Muscle of leg (tissue), 11 donors: ENCODE measurements around the gene MED4. TPM values are rescaled to one million over a fixed set of nuclear protein-coding genes. Genes with fewer than 3 reads are reported as not detected.
A peak's percentile ranks its signal among the peaks of the same experiment; 100 is the strongest.

Source experiments
- DNase-seq: peaks from one replicate; pipeline ENCODE4 v3.0.0; 2013
- H3K27ac ChIP-seq: one replicate; pipeline ENCODE4 v1.5.1; 2013; ENCODE audit warnings: mild to moderate bottlenecking, low read length, control low read depth
- H3K27me3 ChIP-seq: one replicate; pipeline ENCODE4 v1.6.1; 2013; ENCODE audit warnings: low read length; ENCODE audit not compliant: control insufficient read depth, insufficient read depth
- H3K36me3 ChIP-seq: one replicate; pipeline ENCODE4 v1.6.1; 2013; ENCODE audit warnings: low read length; ENCODE audit not compliant: control insufficient read depth, insufficient read depth
- H3K4me1 ChIP-seq: one replicate; pipeline ENCODE4 v1.6.1; 2013; ENCODE audit warnings: low read length; ENCODE audit not compliant: control insufficient read depth, insufficient read depth
- H3K4me3 ChIP-seq: one replicate; pipeline ENCODE4 v1.5.1; 2013; ENCODE audit warnings: low read length, control low read depth
- H3K9me3 ChIP-seq: replicated peaks from 2 replicates; pipeline ENCODE4 v1.6.1; 2013; ENCODE audit warnings: low read depth, low read length; ENCODE audit not compliant: control insufficient read depth
- WGBS: methylation state at CpG from one replicate; pipeline ENCODE4 v1.1.5; 2013; ENCODE audit warnings: missing lambda C conversion rate; ENCODE audit not compliant: insufficient coverage; 5-methylcytosine and 5-hydroxymethylcytosine counted together
- polyA plus RNA-seq, 8 donors: library from polyadenylated mRNA; unstranded; fragments of 120-200 nt; gene quantifications; one replicate each; pipeline versions ENCODE4 v1.2.1 to v1.2.3, GENCODE V29; 2013; ENCODE audit warnings: inconsistent platforms in 1 of 8, low replicate concordance in 1 of 8; ENCODE audit not compliant: insufficient read length in 8 of 8, insufficient read depth in 1 of 8
- total RNA-seq: library from RNA; stranded (reverse); fragments of 120-200 nt; gene quantifications from one replicate; pipeline ENCODE4 v1.2.4, GENCODE V29; 2013

Gene MED4
- total and polyA plus RNA-seq, 9 donors = 38.1 to 66.6 (median 57.2) TPM

GRCh38 chr13:48125794-48126228 lies 30.9 kb upstream of the MED4 start:
- Histone ChIP-seq H3K9me3 (no peaks in the 10 kb centered on the region), H3K36me3 (no peaks in the 10 kb centered on the region), H3K27ac (peak overlapping the region; percentile 88), H3K4me1 (peaks cover 10% of the 10 kb centered on the region), H3K4me3 (no peak overlapping the region), H3K27me3 (no peaks in the 10 kb centered on the region)
- 32% methylated on average over 4 of the region's 7 CpGs for WGBS
- DNase-seq = peak; percentile 87

GRCh38 chr13:48123812-48124211 lies 28.9 kb upstream of the MED4 start:
- H3K4me1 ChIP-seq = peaks cover 10% of the 10 kb centered on the region

GRCh38 chr13:48121733-48122132 lies 26.8 kb upstream of the MED4 start:
- H3K27me3 ChIP-seq = no peaks in the 10 kb centered on the region
- H3K27ac ChIP-seq = no peak overlapping the region
- no peaks in the 10 kb centered on the region for H3K36me3 ChIP-seq
- peaks cover 6% of the 10 kb centered on the region for H3K4me1 ChIP-seq
- DNase-seq = no peak
- 73% methylated on average over 3 of the region's 4 CpGs for WGBS
- H3K9me3 ChIP-seq = no peaks in the 10 kb centered on the region
- no peak overlapping the region for H3K4me3 ChIP-seq

More at GRCh38 chr13:48123812-48124211, 28.9 kb upstream of the MED4 start:
- Histone ChIP-seq H3K4me3 (no peak overlapping the region), H3K27ac (no peak overlapping the region), H3K9me3 (no peaks in the 10 kb centered on the region), H3K27me3 (no peaks in the 10 kb centered on the region), H3K36me3 (no peaks in the 10 kb centered on the region)
- no peak for DNase-seq
- WGBS = 86% methylated on average over 4 of the region's 8 CpGs

- Histone ChIP-seq H3K4me3 (no peak overlapping the region), H3K36me3 (no peaks in the 10 kb centered on the region), H3K27me3 (no peaks in the 10 kb centered on the region), H3K9me3 (no peaks in the 10 kb centered on the region), H3K27ac (no peak overlapping the region), H3K4me1 (no peaks in the 10 kb centered on the region)
- no peak for DNase-seq
- WGBS = no CpG with 5 or more reads among the region's 3 CpGs
Measured at GRCh38 chr13:48120241-48120640, 25.3 kb upstream of the MED4 start.

- Histone ChIP-seq H3K27ac (no peak overlapping the region), H3K36me3 (no peaks in the 10 kb centered on the region), H3K4me3 (no peak overlapping the region), H3K27me3 (no peaks in the 10 kb centered on the region), H3K9me3 (no peaks in the 10 kb centered on the region), H3K4me1 (no peaks in the 10 kb centered on the region)
- WGBS = 80% methylated on average over 1 of the region's 5 CpGs
- DNase-seq = no peak
Measured at GRCh38 chr13:48118030-48118429, 23.1 kb upstream of the MED4 start.

GRCh38 chr13:48116808-48117207 lies 21.9 kb upstream of the MED4 start:
- Histone ChIP-seq H3K4me3 (no peak overlapping the region), H3K27ac (no peak overlapping the region), H3K36me3 (no peaks in the 10 kb centered on the region), H3K4me1 (no peaks in the 10 kb centered on the region), H3K27me3 (no peaks in the 10 kb centered on the region), H3K9me3 (no peaks in the 10 kb centered on the region)
- DNase-seq = no peak
- WGBS = no CpG with 5 or more reads among the region's 3 CpGs

- no peaks in the 10 kb centered on the region for H3K4me1 ChIP-seq
- no peak for DNase-seq
- no peak overlapping the region for H3K4me3 ChIP-seq
- 95% methylated on average over 1 of the region's 1 CpG for WGBS
- H3K27ac ChIP-seq = no peak overlapping the region
- no peaks in the 10 kb centered on the region for H3K27me3 ChIP-seq
- H3K9me3 ChIP-seq = no peaks in the 10 kb centered on the region
- H3K36me3 ChIP-seq = no peaks in the 10 kb centered on the region
Measured at GRCh38 chr13:48113756-48114130, 18.8 kb upstream of the MED4 start.

- no peaks in the 10 kb centered on the region for H3K9me3 ChIP-seq
- no peak for DNase-seq
- no CpG with 5 or more reads among the region's 5 CpGs for WGBS
- no peak overlapping the region for H3K4me3 ChIP-seq
- H3K36me3 ChIP-seq = no peaks in the 10 kb centered on the region
- H3K27me3 ChIP-seq = no peaks in the 10 kb centered on the region
- no peak overlapping the region for H3K27ac ChIP-seq
- H3K4me1 ChIP-seq = no peaks in the 10 kb centered on the region
Measured at GRCh38 chr13:48112896-48113755, 18.2 kb upstream of the MED4 start.

- peak overlapping the region; percentile 45 for H3K27ac ChIP-seq
- no peaks in the 10 kb centered on the region for H3K4me1 ChIP-seq
- H3K27me3 ChIP-seq = no peaks in the 10 kb centered on the region
- 49% methylated on average over 2 of the region's 3 CpGs for WGBS
- H3K4me3 ChIP-seq = no peak overlapping the region
- no peaks in the 10 kb centered on the region for H3K36me3 ChIP-seq
- no peaks in the 10 kb centered on the region for H3K9me3 ChIP-seq
- peak; percentile 15 for DNase-seq
Measured at GRCh38 chr13:48110931-48111721, 16.2 kb upstream of the MED4 start.

- no peaks in the 10 kb centered on the region for H3K36me3 ChIP-seq
- no peaks in the 10 kb centered on the region for H3K4me1 ChIP-seq
- H3K4me3 ChIP-seq = no peak overlapping the region
- peak overlapping the region; percentile 57 for H3K27ac ChIP-seq
- H3K9me3 ChIP-seq = no peaks in the 10 kb centered on the region
- peak; percentile 60 for DNase-seq
- H3K27me3 ChIP-seq = no peaks in the 10 kb centered on the region
- no CpG with 5 or more reads among the region's 3 CpGs for WGBS
Measured at GRCh38 chr13:48110132-48110868, 15.4 kb upstream of the MED4 start.
